ENCODE measurements around the gene KRT9.
A peak's percentile ranks its signal among the peaks of the same experiment; 100 is the strongest.

- TF ChIP-seq FOXK2 (conservative IDR thresholded peaks at IDR 0.05 in 1 of 2, IDR thresholded peaks at IDR 0.05 in 1 of 2; ENCODE audit: low read depth in 2 of 2), result no peak
- 0 out of 2 replicates have a peak, but pooled peaks have one; percentile 46 for TF ChIP-seq NBN (IDR thresholded peaks at IDR 0.05; ENCODE audit: low read depth)
- no peak for TF ChIP-seq ZBTB2 (IDR thresholded peaks at IDR 0.05)
- no peak for TF ChIP-seq ZNF449 (CRISPR knock-in tag; IDR thresholded peaks at IDR 0.05)
Measured at GRCh38 chr17:41521574-41522261, 50.1 kb downstream of the KRT9 start.
